ENCODE results near the gene MPRIP.
"Not testable (repeated sequence)": the region's sequence is repeated elsewhere in the genome, so short reads cannot be mapped to it uniquely, and the experiment has no call there.

MPRIP gene

GRCh38 chr17:17167356-17167755 is 125.1 kb downstream of the MPRIP start:
- DNase-seq (ENCODE audit: low spot score), result no peak

GRCh38 chr17:17167986-17168385 is 125.7 kb downstream of the MPRIP start:
- no peak for DNase-seq (ENCODE audit: low spot score)

DNA sequence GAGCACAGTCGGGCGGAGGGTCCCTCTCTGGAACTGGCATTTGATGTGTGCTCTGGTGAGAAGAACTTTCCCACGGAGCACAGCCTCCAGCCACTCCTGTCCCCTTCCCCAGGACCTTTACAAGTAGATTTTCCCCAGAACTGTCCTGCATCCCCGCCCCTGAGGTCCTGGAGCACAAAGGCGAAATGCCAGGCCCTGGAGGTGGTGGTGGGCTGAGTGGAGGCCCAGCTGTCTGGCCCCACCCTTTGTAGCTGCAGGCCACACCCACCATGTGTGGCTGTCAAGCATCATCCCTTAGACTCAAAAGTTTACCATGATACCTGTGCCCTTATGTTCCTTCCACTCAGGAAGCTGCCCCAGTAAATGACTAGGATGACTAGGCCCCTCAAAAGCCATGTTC is 126.1 kb downstream of the MPRIP start:
- no peak for DNase-seq (ENCODE audit: low spot score)

- DNase-seq (ENCODE audit: low spot score), result no peak
Observed at GRCh38 chr17:17169396-17169795, 127.1 kb downstream of the MPRIP start.

DNA sequence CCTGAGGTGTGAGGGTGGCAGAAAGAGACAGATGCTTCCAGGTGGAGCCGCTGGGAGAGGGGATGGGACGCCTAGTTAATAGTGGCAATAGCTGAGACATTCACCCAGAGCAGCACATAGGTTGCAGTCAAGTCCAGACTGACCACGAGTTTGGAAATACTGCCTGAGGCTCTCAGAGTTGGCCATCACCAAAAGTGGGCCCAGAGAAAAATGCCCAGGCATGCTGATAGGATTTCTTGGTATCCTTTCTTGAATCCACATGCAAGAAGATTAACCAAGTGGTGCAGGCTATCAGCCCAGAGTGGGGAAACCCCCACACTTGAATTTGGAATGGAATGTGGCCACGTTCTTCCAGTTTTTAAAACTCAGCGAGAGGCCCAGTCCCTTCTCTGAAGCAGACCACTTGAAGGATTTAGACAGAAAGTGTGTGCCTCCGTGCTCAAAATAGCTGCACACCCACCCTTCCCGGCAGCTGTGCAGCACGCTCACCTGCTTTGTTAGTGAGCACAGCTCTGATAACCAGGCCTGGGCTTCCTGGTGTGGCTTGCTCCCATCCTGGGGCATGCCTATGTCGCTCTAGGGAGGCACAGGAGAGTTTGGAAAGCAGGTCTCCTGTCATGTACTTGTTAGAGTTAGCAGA is 128.2 kb downstream of the MPRIP start:
- peak; percentile 22 for DNase-seq (ENCODE audit: low spot score)

DNA sequence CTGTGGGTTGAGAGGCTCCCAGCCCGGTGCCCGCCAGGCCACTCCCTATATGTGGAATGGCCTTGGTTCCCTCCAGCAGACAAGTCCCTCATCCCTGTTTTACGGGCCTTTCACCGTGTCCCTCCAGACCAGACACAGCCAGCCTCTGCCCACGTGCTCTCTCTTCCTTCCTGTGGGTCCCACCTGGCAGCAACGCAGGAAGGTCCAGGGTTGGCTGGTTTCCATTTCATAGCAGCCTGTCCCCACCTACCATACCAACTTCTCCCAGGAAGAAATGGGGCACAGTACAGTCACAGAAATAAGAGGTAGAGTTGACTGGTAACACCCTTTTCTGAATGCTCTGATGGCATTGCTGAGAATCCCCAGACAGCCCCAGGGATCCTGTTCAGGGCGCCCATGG is 128.9 kb downstream of the MPRIP start:
- no peak for DNase-seq (ENCODE audit: low spot score)

GRCh38 chr17:17172001-17172939 is 130.0 kb downstream of the MPRIP start:
- no peak for DNase-seq (ENCODE audit: low spot score)

GRCh38 chr17:17172990-17173389 is 130.7 kb downstream of the MPRIP start:
- DNase-seq (ENCODE audit: low spot score), result no peak

DNA sequence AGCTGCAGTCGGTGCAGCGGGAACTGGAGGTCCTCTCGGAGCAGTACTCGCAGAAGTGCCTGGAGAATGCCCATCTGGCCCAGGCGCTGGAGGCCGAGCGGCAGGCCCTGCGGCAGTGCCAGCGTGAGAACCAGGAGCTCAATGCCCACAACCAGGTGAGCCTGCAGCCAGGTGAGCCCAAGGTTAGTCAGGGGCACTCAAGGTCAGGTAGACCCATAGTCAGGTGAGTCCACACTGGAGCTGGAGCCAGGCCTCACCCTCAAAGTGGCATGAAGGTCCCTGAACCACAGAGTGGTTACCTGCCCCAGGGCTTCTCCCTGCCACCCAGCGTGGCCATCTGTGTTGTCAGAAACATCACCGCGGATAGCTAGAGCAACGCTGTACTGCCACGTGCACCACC is 131.7 kb downstream of the MPRIP start:
- no peak for DNase-seq (ENCODE audit: low spot score)

GRCh38 chr17:17175340-17175739 is 133.1 kb downstream of the MPRIP start:
- DNase-seq (ENCODE audit: low spot score), result no peak

DNA sequence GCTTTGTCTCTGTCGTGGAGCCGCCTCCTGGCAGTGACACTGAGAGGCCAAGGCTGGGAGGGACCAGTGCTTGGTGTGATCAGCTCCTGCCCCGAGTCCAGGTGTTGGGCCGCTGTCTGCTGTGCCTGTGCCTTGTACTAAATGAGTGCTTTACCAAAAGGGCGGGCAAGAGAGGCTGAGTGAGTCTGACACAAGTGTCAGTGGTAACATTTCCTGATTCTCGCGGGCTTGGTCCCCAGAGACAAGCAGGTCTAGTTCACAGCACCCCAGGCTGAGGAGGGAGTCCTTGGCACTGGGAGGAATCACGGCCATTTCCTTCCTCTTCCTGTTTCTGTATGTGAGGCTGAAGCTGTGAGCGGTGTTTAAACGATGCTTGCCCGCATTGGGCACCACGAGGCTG is 133.7 kb downstream of the MPRIP start:
- DNase-seq (ENCODE audit: low spot score), result no peak

DNA sequence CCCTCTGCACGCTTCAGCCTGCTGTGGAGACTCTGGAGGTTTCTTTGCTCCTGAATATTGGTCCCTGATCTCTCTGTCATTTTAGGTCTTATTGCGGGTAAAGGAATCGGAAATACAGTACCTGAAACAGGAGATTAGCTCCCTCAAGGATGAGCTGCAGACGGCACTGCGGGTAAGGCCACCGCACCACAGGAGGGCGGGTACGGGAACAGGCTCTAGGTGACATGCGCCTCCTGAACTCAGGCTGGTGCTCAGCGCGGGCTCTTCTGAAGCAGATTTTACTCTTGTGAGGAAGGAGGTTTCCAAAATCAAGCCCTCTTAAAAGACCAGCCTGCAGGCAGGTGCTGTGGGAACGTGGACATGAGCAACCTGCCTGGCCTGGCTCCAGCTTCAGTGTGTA is 134.1 kb downstream of the MPRIP start:
- DNase-seq (ENCODE audit: low spot score), result no peak

DNA sequence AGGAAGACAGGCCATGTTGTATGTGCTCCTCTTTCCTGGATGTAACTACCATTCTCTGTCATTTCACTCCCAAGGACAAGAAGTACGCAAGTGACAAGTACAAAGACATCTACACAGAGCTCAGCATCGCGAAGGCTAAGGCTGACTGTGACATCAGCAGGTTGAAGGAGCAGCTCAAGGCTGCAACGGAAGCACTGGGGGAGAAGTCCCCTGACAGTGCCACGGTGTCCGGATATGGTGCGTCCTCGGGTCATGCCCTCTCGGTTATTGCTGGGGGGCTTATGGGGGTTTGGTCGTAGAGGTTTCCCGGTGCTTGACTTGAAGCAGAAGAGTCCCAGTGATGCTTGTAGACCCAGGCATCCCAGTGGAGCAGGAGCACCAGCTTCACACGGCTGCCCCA is 134.9 kb downstream of the MPRIP start:
- DNase-seq (ENCODE audit: low spot score), result no peak

GRCh38 chr17:17179371-17179827 is 137.1 kb downstream of the MPRIP start:
- no peak for DNase-seq (ENCODE audit: low spot score)

GRCh38 chr17:17180141-17180603 is 137.9 kb downstream of the MPRIP start:
- no peak for DNase-seq (ENCODE audit: low spot score)

- no peak for DNase-seq (ENCODE audit: low spot score)
Observed at GRCh38 chr17:17180741-17181525, 138.7 kb downstream of the MPRIP start.

GRCh38 chr17:17181666-17182597 is 139.7 kb downstream of the MPRIP start:
- DNase-seq (ENCODE audit: low spot score), result no peak

GRCh38 chr17:17182598-17183136 is 140.4 kb downstream of the MPRIP start:
- no peak for DNase-seq (ENCODE audit: low spot score)

DNA sequence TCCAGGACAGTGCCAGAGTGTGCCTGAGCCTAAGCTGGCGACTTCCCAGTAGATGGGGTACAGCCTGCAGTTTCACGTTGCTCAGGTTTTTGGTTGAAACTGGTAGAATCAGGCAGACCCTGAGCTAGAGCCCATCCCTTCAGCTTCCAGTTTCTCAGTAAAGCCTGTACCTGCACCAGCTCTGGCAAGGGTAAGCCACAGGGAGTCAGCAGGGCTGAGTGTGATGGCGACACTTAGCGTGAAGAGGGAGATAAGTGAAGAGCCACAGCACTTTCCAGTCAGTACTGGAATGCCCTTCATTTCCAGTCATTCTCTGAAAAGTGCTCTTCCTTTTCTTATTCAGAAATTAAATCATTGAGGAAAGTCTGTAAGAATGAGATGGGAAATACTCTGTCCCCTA is 141.5 kb downstream of the MPRIP start:
- no peak for DNase-seq (ENCODE audit: low spot score)

DNA sequence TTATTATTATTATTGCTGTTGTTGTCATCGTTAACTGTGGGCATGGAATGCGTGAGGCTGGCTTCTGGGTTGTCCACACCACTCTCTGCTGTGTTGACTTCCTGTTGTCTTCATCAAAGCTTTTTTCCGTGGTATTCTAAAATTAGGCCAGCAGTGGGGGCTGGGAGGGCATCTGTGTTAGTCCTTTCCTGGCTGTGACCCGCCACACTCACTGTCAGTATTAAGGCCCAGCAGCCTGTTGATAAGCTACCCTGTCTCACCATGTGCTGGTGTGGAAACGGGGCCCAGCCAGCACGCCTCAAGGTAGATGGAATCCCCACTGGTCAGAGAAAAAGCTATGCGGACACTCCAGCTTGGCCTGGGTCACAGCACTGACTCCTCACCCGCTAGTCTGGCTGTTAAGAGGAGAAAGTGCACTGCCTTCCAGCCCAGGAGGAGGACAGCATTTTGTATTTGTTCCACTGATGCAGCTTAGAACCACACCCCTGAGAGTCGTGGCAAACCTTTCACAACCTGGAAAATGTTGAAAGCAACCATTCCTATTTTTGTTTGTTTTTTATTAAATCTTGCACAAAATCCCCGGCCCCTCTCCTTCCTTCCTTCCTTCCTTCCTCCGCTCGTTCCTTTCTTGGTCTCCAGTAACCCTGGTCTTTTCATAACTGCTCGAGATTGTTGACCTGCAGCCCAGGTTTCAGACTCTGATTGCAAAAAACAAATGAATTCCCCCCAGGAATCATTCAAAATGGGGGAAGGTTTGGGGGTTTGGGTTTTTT is 142.9 kb downstream of the MPRIP start:
- not testable (repeated sequence) for DNase-seq (ENCODE audit: low spot score)
